Testis (tissue), 3 donors: ENCODE data around the gene UBA7. TPM values are rescaled to one million over a fixed set of nuclear protein-coding genes. Genes with fewer than 3 reads are reported as not detected.

ENCODE experiments used
- DNase-seq: peaks from one replicate; pipeline ENCODE4 v3.0.0-alpha.2; 2019
- H3K27ac ChIP-seq, 2 donors: fragments of 200-600 bp; sonication (generic); one replicate each; pipeline ENCODE4 v1.5.1; 2019
- H3K27me3 ChIP-seq: fragments of 200-600 bp; sonication (generic); one replicate; pipeline ENCODE4 v1.5.1; 2019
- H3K36me3 ChIP-seq: fragments of 200-600 bp; sonication (generic); one replicate; pipeline ENCODE4 v1.5.1; 2017; ENCODE audit warnings: low read depth; ENCODE audit errors: missing control alignments
- H3K4me1 ChIP-seq: fragments of 200-600 bp; sonication (generic); one replicate; pipeline ENCODE4 v1.5.1; 2019
- H3K4me3 ChIP-seq, 2 donors: fragments of 200-600 bp; sonication (generic); one replicate each; pipeline ENCODE4 v1.5.1; 2017 to 2019
- H3K9me3 ChIP-seq: fragments of 200-600 bp; sonication (generic); one replicate; pipeline ENCODE4 v1.5.1; 2017
- CTCF ChIP-seq, 3 experiments: fragments of 450-650 bp in 2 of 3; fragments of 200-600 bp in 1 of 3; sonication (generic) in 1 of 3; IDR thresholded peaks; one replicate each; pipeline ENCODE4 v1.5.1; 2016 to 2019; ENCODE audit warnings: antibody characterized with exemption in 3 of 3, mild to moderate bottlenecking in 2 of 3, moderate library complexity in 1 of 3
- POLR2A ChIP-seq: fragments of 450-650 bp; IDR thresholded peaks from one replicate; pipeline ENCODE4 v1.6.1; 2017; ENCODE audit warnings: antibody characterized with exemption, mild to moderate bottlenecking, moderate library complexity
- WGBS, 2 donors: methylation state at CpG; one replicate each; pipeline ENCODE4 v1.1.5; 2018; 5-methylcytosine and 5-hydroxymethylcytosine counted together
- intact Hi-C: fragments of 100-400 bp; cut with DNase I; formaldehyde crosslinking; loops from one replicate; pipeline ENCODE4 v1.15.1; 2023; ENCODE audit warnings: low total_unique reads
- polyA plus RNA-seq: library from polyadenylated mRNA; stranded (reverse); fragments of 350-450 nt; fragmentation: Illumina TruSeq; extraction: RNeasy Lipid Tissue Mini Kit (QIAGEN cat#74804); gene quantifications from one replicate; pipeline ENCODE4 v1.2.3, GENCODE V29; 2014; ENCODE audit warnings: low read depth, low replicate concordance; ENCODE audit not compliant: insufficient read depth
- total RNA-seq, 2 donors: library from RNA; depleted of rRNA; stranded (reverse); fragments of >200 nt; gene quantifications; one replicate each; pipeline ENCODE4 v1.2.3, GENCODE V29; 2016

Gene UBA7
- total and polyA plus RNA-seq, 3 donors from 2014 or later = 27.2 to 49.7 (median 34.0) TPM

GRCh38 chr3:49794431-49794830 is 19.3 kb downstream of the UBA7 start:
- TF ChIP-seq CTCF (IDR thresholded peaks at IDR 0.05) (no peak), POLR2A (no peak)
- Histone ChIP-seq H3K36me3 (no peaks in the 10 kb centered on the region), H3K27ac (no peak overlapping the region), H3K4me1 (peaks cover 9% of the 10 kb centered on the region), H3K27me3 (no peaks in the 10 kb centered on the region), H3K4me3 (no peak overlapping the region), H3K9me3 (no peaks in the 10 kb centered on the region)
- 90 to 93% methylated on average over 3 to 4 of the region's 4 CpGs for WGBS, 2 donors
- DNase-seq = no peak
- intact Hi-C loops = no loop called here

DNA sequence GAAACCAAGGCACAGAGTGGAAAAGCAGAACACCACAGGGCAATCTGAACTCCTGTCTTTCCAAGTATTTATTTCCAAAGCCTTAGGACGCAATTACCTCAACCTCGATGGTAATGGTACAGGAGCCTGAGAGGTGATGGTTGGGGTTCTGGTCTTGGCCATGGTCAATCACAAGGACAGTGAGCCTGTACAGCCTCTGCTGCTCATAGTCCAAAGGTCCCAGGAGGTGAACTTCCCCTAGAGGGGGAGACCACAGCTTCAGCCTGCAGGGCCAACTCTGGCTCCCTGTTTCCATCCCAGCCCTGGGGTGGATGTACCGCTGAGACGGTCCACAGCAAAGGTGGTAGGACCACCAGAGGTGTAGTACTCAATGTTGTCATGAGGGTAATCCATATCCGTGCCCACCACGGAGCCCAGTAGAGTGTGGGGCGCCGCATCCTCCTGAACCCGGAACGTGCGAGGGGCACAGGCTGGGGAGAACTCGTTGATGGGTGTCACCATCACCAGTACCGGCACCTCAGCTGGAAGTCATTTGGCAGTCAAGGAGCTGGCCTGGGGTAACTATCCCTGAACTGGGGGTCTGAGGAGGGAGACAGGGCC is 20.2 kb downstream of the UBA7 start:
- intact Hi-C loops = no loop called here
- H3K27me3 ChIP-seq = no peaks in the 10 kb centered on the region
- no peak for DNase-seq
- TF ChIP-seq CTCF (IDR thresholded peaks at IDR 0.05) (no peak), POLR2A (no peak)
- no peak overlapping the region for H3K4me3 ChIP-seq
- no peak overlapping the region for H3K27ac ChIP-seq
- H3K4me1 ChIP-seq = peaks cover 6% of the 10 kb centered on the region
- 93 to 96% methylated on average over 13 of the region's 13 CpGs for WGBS, 2 donors
- no peaks in the 10 kb centered on the region for H3K36me3 ChIP-seq
- H3K9me3 ChIP-seq = no peaks in the 10 kb centered on the region

GRCh38 chr3:49792371-49793150 is 21.2 kb downstream of the UBA7 start:
- intact Hi-C loops = no loop called here
- H3K27ac ChIP-seq = no peak overlapping the region
- TF ChIP-seq CTCF (IDR thresholded peaks at IDR 0.05) = no peak
- no peak for TF ChIP-seq POLR2A
- H3K4me1 ChIP-seq = peaks cover 6% of the 10 kb centered on the region
- no peak for DNase-seq
- no peaks in the 10 kb centered on the region for H3K9me3 ChIP-seq
- no peaks in the 10 kb centered on the region for H3K27me3 ChIP-seq
- no peak overlapping the region for H3K4me3 ChIP-seq
- no peaks in the 10 kb centered on the region for H3K36me3 ChIP-seq
- WGBS, 2 donors = 93% methylated on average over 6 to 10 of the region's 10 CpGs

DNA sequence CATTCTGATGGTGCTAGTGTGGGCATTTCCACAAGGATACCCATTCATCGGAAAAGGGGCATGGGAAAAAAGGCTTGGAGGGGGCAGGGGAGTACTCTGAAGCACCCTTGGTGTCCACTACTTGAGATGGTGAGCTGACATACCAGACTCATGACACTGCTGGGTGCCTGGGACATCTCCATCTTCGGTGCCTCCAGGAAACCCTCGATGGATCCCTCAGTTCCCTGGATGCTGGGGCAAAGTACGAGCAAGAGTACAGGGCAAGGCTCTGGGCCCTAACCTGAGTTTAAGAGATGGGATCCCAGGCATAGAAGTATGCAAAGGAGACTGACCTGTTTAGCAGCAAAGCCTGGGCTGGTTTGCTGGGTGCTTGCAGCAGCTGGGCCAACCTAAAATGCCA is 22.2 kb downstream of the UBA7 start:
- DNase-seq = no peak
- Histone ChIP-seq H3K27me3 (no peaks in the 10 kb centered on the region), H3K36me3 (no peaks in the 10 kb centered on the region), H3K4me1 (peaks cover 14% of the 10 kb centered on the region), H3K9me3 (no peaks in the 10 kb centered on the region), H3K27ac (no peak overlapping the region), H3K4me3 (no peak overlapping the region)
- 93 to 100% methylated on average over 4 of the region's 4 CpGs for WGBS, 2 donors
- intact Hi-C loops = no loop called here
- TF ChIP-seq CTCF (IDR thresholded peaks at IDR 0.05) = no peak
- TF ChIP-seq POLR2A = no peak
